Prostate gland (tissue), 2 donors: ENCODE measurements around the gene STARD8.

Experiments used
- POLR2A ChIP-seq: fragments of 450-650 bp; IDR thresholded peaks from one replicate; pipeline ENCODE4 v1.6.1; 2016; ENCODE audit warnings: antibody characterized with exemption, mild to moderate bottlenecking
- POLR2AphosphoS5 ChIP-seq: sonication (generic); formaldehyde crosslinking; IDR thresholded peaks from one replicate; pipeline ENCODE4 v1.6.1; 2017; ENCODE audit warnings: antibody characterized with exemption
- TF ChIP-seq, protein P1 (sequence below), 4 experiments: fragments of 200-600 bp in 2 of 4; fragments of 450-650 bp in 2 of 4; sonication (generic) in 2 of 4; IDR thresholded peaks; 1 replicate in 3 of 4; 2 replicates in 1 of 4; pipeline ENCODE4 v1.5.1; 2016 to 2019; ENCODE audit warnings: antibody characterized with exemption in 4 of 4, mild to moderate bottlenecking in 2 of 4, moderate library complexity in 2 of 4

DNA sequence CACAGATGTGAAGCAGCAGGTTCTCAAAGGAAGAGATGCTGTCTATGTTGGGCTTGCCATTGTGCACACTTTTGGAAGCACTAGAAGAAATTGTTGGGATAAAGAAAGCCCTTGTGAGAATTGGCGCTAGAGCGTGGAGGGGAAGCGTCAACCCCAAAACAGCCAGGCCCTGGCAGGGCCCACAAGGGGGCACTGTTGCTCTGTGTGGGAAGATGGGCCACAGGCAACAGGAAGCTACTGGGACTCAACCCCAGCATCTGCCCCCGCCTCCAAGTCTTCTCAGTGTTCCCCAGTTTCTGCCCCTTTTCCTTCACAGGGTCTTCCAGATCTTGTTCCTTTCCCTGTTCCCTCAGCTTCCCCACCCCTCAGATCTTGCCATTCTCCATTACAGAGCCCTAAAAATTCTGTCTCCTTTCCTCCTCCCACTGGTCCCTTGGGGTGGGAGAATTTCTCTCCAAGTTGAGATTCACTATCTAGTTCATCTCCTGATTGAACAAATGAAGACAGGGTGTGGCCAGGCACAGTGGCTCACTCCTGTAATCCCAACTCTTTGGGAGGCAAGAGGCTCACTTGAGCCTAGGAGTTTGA lies 85.5 kb downstream of the STARD8 start:
- TF ChIP-seq, protein P1, sequence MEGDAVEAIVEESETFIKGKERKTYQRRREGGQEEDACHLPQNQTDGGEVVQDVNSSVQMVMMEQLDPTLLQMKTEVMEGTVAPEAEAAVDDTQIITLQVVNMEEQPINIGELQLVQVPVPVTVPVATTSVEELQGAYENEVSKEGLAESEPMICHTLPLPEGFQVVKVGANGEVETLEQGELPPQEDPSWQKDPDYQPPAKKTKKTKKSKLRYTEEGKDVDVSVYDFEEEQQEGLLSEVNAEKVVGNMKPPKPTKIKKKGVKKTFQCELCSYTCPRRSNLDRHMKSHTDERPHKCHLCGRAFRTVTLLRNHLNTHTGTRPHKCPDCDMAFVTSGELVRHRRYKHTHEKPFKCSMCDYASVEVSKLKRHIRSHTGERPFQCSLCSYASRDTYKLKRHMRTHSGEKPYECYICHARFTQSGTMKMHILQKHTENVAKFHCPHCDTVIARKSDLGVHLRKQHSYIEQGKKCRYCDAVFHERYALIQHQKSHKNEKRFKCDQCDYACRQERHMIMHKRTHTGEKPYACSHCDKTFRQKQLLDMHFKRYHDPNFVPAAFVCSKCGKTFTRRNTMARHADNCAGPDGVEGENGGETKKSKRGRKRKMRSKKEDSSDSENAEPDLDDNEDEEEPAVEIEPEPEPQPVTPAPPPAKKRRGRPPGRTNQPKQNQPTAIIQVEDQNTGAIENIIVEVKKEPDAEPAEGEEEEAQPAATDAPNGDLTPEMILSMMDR (IDR thresholded peaks at IDR 0.05) = peak; percentile 33 to 71 (median 58)
- TF ChIP-seq POLR2A = no peak
- no peak for TF ChIP-seq POLR2AphosphoS5
